T-helper 2 cell treated with Interferon-gamma antibody and Interleukin-4, amounts not matched to agents 100 ng/mL and 5 ng/mL, for 36 hours (primary cell): ENCODE results near the gene SLAMF8. TPM values are rescaled to one million over a fixed set of nuclear protein-coding genes. Genes with fewer than 3 reads are reported as not detected.

Experiments
- intact Hi-C: fragments of 100-400 bp; cut with micrococcal nuclease; formaldehyde crosslinking; loops from one replicate; pipeline ENCODE4 v1.15.1; 2023
- total RNA-seq: library from RNA; stranded (reverse); gene quantifications from 2 replicates; pipeline ENCODE4 v1.2.3, GENCODE V29; 2022

The SLAMF8 gene
- total RNA-seq, 1 donor from 2014 or later, result 0.68 TPM

DNA sequence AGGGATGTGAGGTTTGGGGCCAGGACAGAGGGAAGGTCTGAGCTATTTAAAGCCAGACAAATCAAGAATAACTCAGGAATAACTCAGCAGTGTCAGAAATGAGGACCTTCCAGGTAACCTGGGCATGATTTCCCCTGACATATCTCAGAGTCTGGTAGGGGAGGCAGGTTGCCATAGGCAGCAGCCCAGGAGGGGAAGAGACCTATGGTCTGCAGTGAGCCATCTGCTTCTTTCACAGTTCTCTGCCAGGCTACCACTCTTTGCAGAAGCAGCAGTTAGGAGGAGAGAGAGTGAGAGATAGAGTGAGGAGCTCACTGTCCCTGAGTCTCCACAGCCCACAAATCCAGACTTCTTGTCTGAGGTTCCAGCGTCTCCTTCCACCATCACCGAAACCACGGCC is 42.1 kb downstream of the SLAMF8 start:
- intact Hi-C loops, result no loop called here

- intact Hi-C loops, result no loop called here
These were observed 42.5 kb downstream of the SLAMF8 start for GRCh38 chr1:159869173-159869572.

GRCh38 chr1:159869607-159870006 is 42.9 kb downstream of the SLAMF8 start:
- intact Hi-C loops, result no loop called here

- intact Hi-C loops, result no loop called here
These were observed 44.0 kb downstream of the SLAMF8 start for GRCh38 chr1:159870704-159871103.

DNA sequence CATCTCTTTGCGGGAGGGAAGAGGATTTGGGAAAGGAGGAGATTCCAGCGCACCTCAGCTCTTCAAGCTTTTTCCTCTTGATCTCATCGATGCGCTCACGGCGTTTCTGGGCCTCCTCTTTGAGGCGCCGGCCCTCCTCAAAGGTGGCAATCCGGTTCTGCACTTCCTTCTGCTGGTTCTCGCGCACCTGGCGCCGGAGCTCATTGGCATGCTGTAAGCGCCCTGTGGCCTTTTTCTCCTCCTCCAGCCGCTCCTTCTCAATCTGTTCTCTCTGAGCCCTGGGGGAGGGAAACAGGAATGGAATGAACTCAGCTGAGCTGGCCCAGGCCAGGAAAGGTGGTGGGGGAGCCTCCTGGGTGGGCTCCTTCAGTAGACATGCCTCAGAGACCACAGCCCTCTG is 46.2 kb downstream of the SLAMF8 start:
- intact Hi-C loops, result no loop called here

GRCh38 chr1:159873530-159874143 is 47.0 kb downstream of the SLAMF8 start:
- intact Hi-C loops, result no loop called here

DNA sequence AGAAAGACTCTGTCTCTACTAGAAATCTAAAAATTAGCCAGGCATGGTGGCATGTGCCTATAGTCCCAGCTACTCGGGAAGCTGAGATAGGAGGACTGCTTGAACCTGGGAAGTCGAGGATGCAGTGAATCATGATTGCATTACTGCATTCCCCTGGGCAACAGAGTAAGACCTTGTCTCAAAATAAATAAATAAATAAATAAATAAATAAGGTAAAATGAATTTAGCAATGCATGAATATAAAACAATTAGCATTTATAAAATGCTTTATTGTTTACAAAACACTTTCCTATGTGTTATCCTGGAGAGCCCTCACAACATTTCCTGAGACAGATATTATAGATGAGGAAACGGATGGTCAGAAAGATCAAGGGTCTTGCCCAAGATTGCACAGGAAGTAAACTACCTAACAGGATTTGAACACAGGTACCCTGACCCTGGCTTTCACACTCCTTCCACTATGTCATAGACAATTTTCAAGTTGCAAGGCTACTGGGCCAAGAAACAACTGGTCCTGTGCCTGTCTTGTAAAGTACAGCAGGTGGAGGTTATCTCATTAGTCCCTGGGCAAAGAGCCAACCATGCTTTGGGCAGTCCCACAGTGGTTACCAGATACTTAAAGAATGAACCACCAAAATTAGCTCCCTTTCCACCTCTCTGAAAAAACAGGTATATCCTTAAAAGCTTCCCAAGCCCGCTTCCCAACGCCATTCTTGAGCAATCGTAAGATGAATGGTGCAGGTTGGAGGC is 51.2 kb downstream of the SLAMF8 start:
- intact Hi-C loops, result no loop called here

DNA sequence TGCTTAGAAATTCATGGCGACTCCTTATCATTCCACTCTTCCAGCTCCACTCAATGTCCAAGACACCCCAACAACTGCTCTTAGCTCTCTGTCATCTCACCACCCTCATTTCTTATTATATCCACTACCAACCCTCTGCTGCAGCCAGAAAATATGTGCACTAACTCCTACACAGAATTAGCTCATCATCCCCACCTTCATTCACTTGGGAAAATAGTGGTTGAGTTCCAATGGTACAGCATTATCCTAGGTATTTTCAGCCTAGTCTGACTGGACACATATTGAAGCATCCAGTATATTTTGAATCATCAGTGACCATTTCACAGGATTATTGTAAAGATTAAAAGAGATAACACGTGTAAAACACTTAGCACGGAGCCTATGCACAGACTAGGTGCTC is 52.5 kb downstream of the SLAMF8 start:
- intact Hi-C loops, result no loop called here

GRCh38 chr1:159879977-159880376 is 53.3 kb downstream of the SLAMF8 start:
- intact Hi-C loops, result no loop called here

DNA sequence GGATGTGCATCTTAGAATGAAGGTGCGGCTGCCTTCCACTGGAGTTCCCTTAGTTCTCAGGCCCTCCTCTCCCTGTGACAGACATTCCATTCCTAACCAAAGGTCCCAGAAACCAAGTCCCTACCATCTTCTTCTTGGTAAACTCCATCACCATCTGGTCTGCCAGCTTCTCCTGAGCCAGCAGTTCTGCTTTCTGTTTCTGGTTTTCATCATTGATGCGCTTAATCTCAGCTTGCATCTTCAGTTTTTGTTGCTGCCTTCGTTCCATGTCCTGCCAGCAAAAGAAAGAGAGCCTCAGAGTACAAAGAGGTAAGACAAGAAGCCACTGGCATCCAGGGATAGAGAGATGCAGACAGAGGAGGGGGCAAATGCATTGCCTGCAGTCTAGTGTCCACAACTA is 53.8 kb downstream of the SLAMF8 start:
- intact Hi-C loops, result no loop called here

- intact Hi-C loops, result no loop called here
These were observed 55.2 kb downstream of the SLAMF8 start for GRCh38 chr1:159881622-159882526.

GRCh38 chr1:159882527-159882862 is 55.8 kb downstream of the SLAMF8 start:
- intact Hi-C loops, result no loop called here

DNA sequence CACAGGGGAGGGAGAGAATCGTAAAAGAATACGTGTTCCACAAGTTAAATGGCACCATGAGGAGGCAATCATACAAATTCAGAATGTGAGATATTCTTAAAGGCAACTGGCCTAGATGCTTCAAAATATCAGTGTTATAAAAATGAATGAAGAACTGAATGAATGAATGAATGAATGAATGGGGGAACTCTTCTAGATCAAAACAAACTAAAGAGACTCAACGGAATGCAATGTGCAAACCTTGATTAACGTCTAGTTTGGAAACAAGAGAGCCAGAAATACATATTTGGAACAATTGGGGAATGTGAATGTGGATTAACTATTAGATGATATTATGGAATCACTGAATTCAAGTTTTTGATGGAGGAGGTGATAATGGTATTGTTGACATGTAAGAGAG is 56.5 kb downstream of the SLAMF8 start:
- intact Hi-C loops, result no loop called here

GRCh38 chr1:159884296-159884695 is 57.6 kb downstream of the SLAMF8 start:
- intact Hi-C loops, result no loop called here

Other genes starting within 250 kb of the SLAMF8 start
- gene APCS, start 239.0 kb upstream of the SLAMF8 start, total RNA-seq, result not detected in 2 replicates
- gene CRP, start 112.3 kb upstream of the SLAMF8 start, total RNA-seq, result not detected in 2 replicates
- 20.9 and 22.6 TPM in 2 replicates for gene DUSP23, start 45.9 kb upstream of the SLAMF8 start, total RNA-seq
- gene FCRL6, start 24.5 kb upstream of the SLAMF8 start, total RNA-seq, result 0.25 TPM in 1 of 2 replicates, not detected in the other
- not detected in 2 replicates for gene VSIG8, start 35.8 kb downstream of the SLAMF8 start, total RNA-seq
- gene CFAP45, start 73.3 kb downstream of the SLAMF8 start, total RNA-seq, result 0.57 and 0.98 TPM in 2 replicates
- gene TAGLN2, start 98.6 kb downstream of the SLAMF8 start, total RNA-seq, result 542 and 547 TPM in 2 replicates
- 0.09 TPM in 1 of 2 replicates, not detected in the other for gene IGSF9, start 118.7 kb downstream of the SLAMF8 start, total RNA-seq
- not detected in 2 replicates for gene SLAMF9, start 127.4 kb downstream of the SLAMF8 start, total RNA-seq
- gene PIGM, start 205.1 kb downstream of the SLAMF8 start, total RNA-seq, result 7.5 and 7.7 TPM in 2 replicates
- gene KCNJ10, start 243.3 kb downstream of the SLAMF8 start, total RNA-seq, result not detected in 2 replicates